HepG2 (cell line): Measurements from ENCODE around the gene ARHGAP5. TPM values are rescaled to one million over a fixed set of nuclear protein-coding genes. Genes with fewer than 3 reads are reported as not detected.

Experiments
- ATAC-seq: fragments of 200-7000 bp; cut with Tn5 transposase; 3 replicates; pipeline ENCODE4 v1.9.1; 2020; ENCODE audit warnings: mild to moderate bottlenecking, moderate library complexity
- BruUV-seq: library from RNA; stranded (reverse); fragments of 400-500 nt; replicated peaks from 2 replicates; lab custom pipeline; 2021; lab: Mats Ljungman, UMichigan
- CTCF ChIA-PET: fragments of 300-600 bp; formaldehyde crosslinking; extraction: SDS; loops from one replicate; lab custom pipeline; 2021; ENCODE audit warnings: low total read pairs, inconsistent platforms, low intra/inter-chr PET ratio; lab: Yijun Ruan, JAX
- POLR2A ChIA-PET: fragments of 350-600 bp; sonication (Branson Sonifier 250); formaldehyde crosslinking; loops from one replicate; lab custom pipeline; 2020; ENCODE audit warnings: antibody characterized with exemption, inconsistent platforms; lab: Yijun Ruan, JAX
- DNase-seq: peaks from one replicate; pipeline ENCODE4 v3.0.0-alpha.2; 2015; ENCODE audit warnings: low spot score
- FAIRE-seq: peaks from 3 replicates; lab custom pipeline; 2011; peaks lifted over from hg19 to GRCh38; lab: Jason Lieb, UNC
- H2AFZ ChIP-seq: one replicate; pipeline ENCODE4 v1.6.1; 2011; ENCODE audit warnings: low read length, inconsistent platforms
- H3K27ac ChIP-seq: fragments of 300-600 bp; 3 replicates; pipeline ENCODE4 v1.8.0; 2011; ENCODE audit warnings: mixed run types, mild to moderate bottlenecking, mixed read lengths, low read length, inconsistent platforms; ENCODE audit not compliant: insufficient read depth; ENCODE audit errors: extremely low read length
- H3K27me3 ChIP-seq, 2 experiments: fragments of 200-600 bp in 1 of 2; 2 replicates in 1 of 2; 3 replicates in 1 of 2; pipeline versions ENCODE4 v1.6.0 to v1.8.0; 2011; ENCODE audit warnings: low read length in 2 of 2, mild to moderate bottlenecking in 2 of 2, moderate library complexity in 2 of 2, inconsistent platforms in 1 of 2; ENCODE audit not compliant: insufficient read depth in 2 of 2, control insufficient read depth in 1 of 2
- H3K36me3 ChIP-seq, 2 experiments: fragments of 200-600 bp in 1 of 2; replicated peaks in 1 of 2; 2 replicates in 1 of 2; 3 replicates in 1 of 2; pipeline versions ENCODE4 v1.5.1 to v1.8.0; 2011; ENCODE audit warnings: low read length in 2 of 2, inconsistent platforms in 1 of 2; ENCODE audit not compliant: insufficient read depth in 2 of 2, control insufficient read depth in 1 of 2
- H3K4me1 ChIP-seq: 2 replicates; pipeline ENCODE4 v1.5.1; 2012; ENCODE audit warnings: low read length, inconsistent platforms; ENCODE audit not compliant: insufficient read depth
- H3K4me2 ChIP-seq: 2 replicates; pipeline ENCODE4 v1.6.0; 2011; ENCODE audit warnings: low read depth, low read length, inconsistent platforms
- H3K4me3 ChIP-seq, 3 experiments: fragments of 200-600 bp in 1 of 3; sonication (generic), shearing (Covaris generic) in 1 of 3; replicated peaks in 1 of 3; 2 replicates each; pipeline ENCODE4 v1.5.1; 2011 to 2016; ENCODE audit warnings: low read length in 3 of 3, inconsistent platforms in 2 of 3, low read depth in 2 of 3, mild to moderate bottlenecking in 2 of 3, control low read depth in 1 of 3, mixed read lengths in 1 of 3; ENCODE audit not compliant: insufficient read depth in 1 of 3
- H3K79me2 ChIP-seq: one replicate; pipeline ENCODE4 v1.6.1; 2011; ENCODE audit warnings: low read length, inconsistent platforms; ENCODE audit not compliant: insufficient read depth
- H3K9ac ChIP-seq: 2 replicates; pipeline ENCODE4 v1.6.0; 2011; ENCODE audit warnings: mild to moderate bottlenecking, low read depth, low read length, inconsistent platforms; ENCODE audit not compliant: insufficient read depth
- H3K9me3 ChIP-seq: 2 replicates; pipeline ENCODE4 v1.5.1; 2012; ENCODE audit warnings: mild to moderate bottlenecking, low read length
- H4K20me1 ChIP-seq: 2 replicates; pipeline ENCODE4 v1.6.0; 2011; ENCODE audit warnings: inconsistent platforms, mild to moderate bottlenecking, low read length, moderate library complexity; ENCODE audit not compliant: insufficient read depth
- ATM ChIP-seq: fragments of 450-650 bp; IDR thresholded peaks from 2 replicates; pipeline ENCODE4 v1.7.1; 2017; ENCODE audit warnings: mild to moderate bottlenecking, borderline replicate concordance
- SMARCE1 ChIP-seq: fragments of 450-650 bp; IDR thresholded peaks from 2 replicates; pipeline ENCODE4 v1.6.1; 2017; ENCODE audit warnings: borderline replicate concordance
- ZC3H4 ChIP-seq: sonication (generic); formaldehyde crosslinking; IDR thresholded peaks from 2 replicates; pipeline ENCODE4 v1.4.0; 2020; ENCODE audit warnings: missing genetic modification reagents, borderline replicate concordance
- ZNF121 ChIP-seq: sonication (generic); formaldehyde crosslinking; IDR thresholded peaks from 2 replicates; pipeline ENCODE4 v1.5.0; 2020; ENCODE audit warnings: mild to moderate bottlenecking, missing genetic modification reagents
- ZNF629 ChIP-seq: sonication (generic); formaldehyde crosslinking; conservative IDR thresholded peaks from 2 replicates; pipeline ENCODE4 v1.5.0; 2020; ENCODE audit warnings: missing genetic modification reagents
- WGBS: methylation state at CpG from one replicate; pipeline ENCODE4 v1.1.6; 2017; ENCODE audit warnings: low lambda C conversion rate; 5-methylcytosine and 5-hydroxymethylcytosine counted together
- in situ Hi-C: cut with HindIII; loops from 2 replicates; pipeline ENCODE4 v1.10.0; 2017; ENCODE audit warnings: low pct_unique_long_range_greater_than_20kb; ENCODE audit not compliant: extremely low pct_ligation_motif_present
- intact Hi-C: fragments of 100-400 bp; cut with micrococcal nuclease; formaldehyde crosslinking; loops from one replicate; pipeline ENCODE4 v1.10.0; 2022; ENCODE audit not compliant: unreplicated experiment
- polyA plus RNA-seq, 8 experiments: library from polyadenylated mRNA; depleted of rRNA in 3 of 8; stranded (reverse) in 7 of 8; unstranded in 1 of 8; fragments of >200 nt; fragmentation: Illumina TruSeq in 4 of 8; extraction: Trizol in 4 of 8; gene quantifications; 2 replicates each; pipeline versions ENCODE4 v1.2.1 to v1.2.3, GENCODE V29; 2011 to 2016; ENCODE audit warnings: low read depth in 4 of 8, missing spikeins in 1 of 8, mixed read lengths in 1 of 8; ENCODE audit not compliant: insufficient read depth in 1 of 8
- total RNA-seq, 5 experiments: library from RNA; depleted of rRNA; stranded (reverse); fragments of >200 nt; fragmentation: Illumina TruSeq; extraction: Trizol; gene quantifications; 2 replicates each; pipeline ENCODE4 v1.2.3, GENCODE V29; 2016; ENCODE audit warnings: low read depth in 1 of 5
- TF ChIP-seq, protein P1 (sequence below): IDR thresholded peaks from 2 replicates; pipeline ENCODE4 v1.6.1; 2016; ENCODE audit warnings: low read depth, borderline replicate concordance

Gene ARHGAP5
- total and polyA plus RNA-seq, 2 of the 13 experiments (the other 11 are each of a cell fraction or from before 2014, with no cell fraction given): 33.7 to 144 TPM

DNA sequence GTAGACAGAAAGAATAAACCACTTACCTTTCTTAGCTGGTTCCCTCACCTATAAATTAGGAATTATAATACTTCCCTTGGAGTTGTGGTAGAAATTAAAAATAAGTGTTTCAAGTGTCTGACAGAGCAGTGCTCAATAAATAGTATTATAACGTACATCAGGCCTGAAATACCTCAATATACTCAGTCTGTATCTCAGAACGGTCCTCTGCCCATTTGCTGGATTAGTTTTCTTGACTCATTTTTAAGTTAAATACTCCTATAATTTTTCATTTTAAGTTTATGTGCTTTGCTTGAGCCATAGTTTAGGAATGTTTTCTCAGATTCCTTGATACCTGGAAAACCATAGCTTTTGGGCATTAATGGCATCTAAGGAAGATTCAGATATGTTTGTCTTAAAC is 22.4 kb downstream of the ARHGAP5 start:
- 97% methylated on average over 2 of the region's 2 CpGs for WGBS
- ATAC-seq (no peak), DNase-seq (no peak)
- no peaks in the 10 kb centered on the region for H3K27me3 ChIP-seq
- no peak overlapping the region for H3K9ac ChIP-seq
- H3K27ac ChIP-seq: no peak overlapping the region
- H3K36me3 ChIP-seq: peaks cover 6 to 13% of the 10 kb centered on the region in 2 experiments; a peak in 4 of 5 replicates
- CTCF ChIA-PET: no interaction called here
- H3K4me2 ChIP-seq: no peak overlapping the region
- H3K79me2 ChIP-seq: peaks cover 52% of the 10 kb centered on the region
- H4K20me1 ChIP-seq: peaks cover 4% of the 10 kb centered on the region; the same call in 1 of the 2 replicates
- no peak overlapping the region for H2AFZ ChIP-seq
- H3K4me3 ChIP-seq: no peak overlapping the region
- no peaks in the 10 kb centered on the region for H3K4me1 ChIP-seq
- no TSS peak for BruUV-seq
- POLR2A ChIA-PET: interaction anchor here (0.5 kb wide), 1 partner anchor 114 kb away, joined by 3 read pairs; no protein-coding TSS in a partner anchor
- no peaks in the 10 kb centered on the region for H3K9me3 ChIP-seq
- 0 out of 2 replicates have a peak, but pooled peaks have one; percentile 18 for TF ChIP-seq SMARCE1
- no peak for TF ChIP-seq ATM
- TF ChIP-seq, protein P1, sequence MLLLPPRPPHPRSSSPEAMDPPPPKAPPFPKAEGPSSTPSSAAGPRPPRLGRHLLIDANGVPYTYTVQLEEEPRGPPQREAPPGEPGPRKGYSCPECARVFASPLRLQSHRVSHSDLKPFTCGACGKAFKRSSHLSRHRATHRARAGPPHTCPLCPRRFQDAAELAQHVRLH: no peak
- peak; percentile 84 for TF ChIP-seq ZNF629 (CRISPR knock-in tag)
- TF ChIP-seq, all 625 proteins: peak for 2
- in situ Hi-C loops: no loop called here
- no peak for FAIRE-seq
- intact Hi-C loops: no loop called here

DNA sequence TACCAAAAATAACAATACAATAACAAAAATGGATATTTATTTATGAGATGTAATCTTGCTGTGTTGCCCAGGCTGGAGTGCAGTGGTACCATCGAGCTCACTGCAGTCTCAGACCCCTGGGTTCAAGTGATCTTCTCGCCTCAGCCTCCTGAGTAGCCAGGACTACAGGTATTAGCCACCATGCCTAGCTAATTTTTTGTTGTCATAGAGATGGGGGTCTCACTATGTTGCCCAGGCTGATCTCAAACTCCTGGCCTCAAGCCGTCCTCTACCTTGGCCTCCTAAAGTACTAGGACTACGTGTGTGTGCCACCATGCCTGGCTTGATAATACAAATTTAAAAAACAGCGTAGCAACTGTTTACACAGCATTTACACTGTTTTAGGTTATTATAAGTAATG is 23.1 kb downstream of the ARHGAP5 start:
- FAIRE-seq (no peak), ATAC-seq (no peak), DNase-seq (no peak)
- peak; percentile 87 for TF ChIP-seq ZNF121 (CRISPR knock-in tag)
- TF ChIP-seq ZC3H4 (CRISPR knock-in tag): no peak
- in situ Hi-C loops (no loop called here), intact Hi-C loops (no loop called here)
- H3K9ac ChIP-seq: no peak overlapping the region
- CTCF ChIA-PET: no interaction called here
- peaks cover 54% of the 10 kb centered on the region for H3K79me2 ChIP-seq
- H3K4me3 ChIP-seq: no peak overlapping the region
- H3K27me3 ChIP-seq: no peaks in the 10 kb centered on the region
- peaks cover 7% of the 10 kb centered on the region; the same call in 1 of the 2 replicates for H4K20me1 ChIP-seq
- WGBS: 94% methylated on average over 5 of the region's 5 CpGs
- peaks cover 8 to 16% of the 10 kb centered on the region in 2 experiments for H3K36me3 ChIP-seq
- no peak overlapping the region for H3K27ac ChIP-seq
- no TSS peak for BruUV-seq
- no peak overlapping the region for H2AFZ ChIP-seq
- no peaks in the 10 kb centered on the region for H3K4me1 ChIP-seq
- H3K4me2 ChIP-seq: no peak overlapping the region
- POLR2A ChIA-PET: interaction anchor here (0.5 kb wide), 1 partner anchor 113 kb away, joined by 3 read pairs; no protein-coding TSS in a partner anchor
- H3K9me3 ChIP-seq: no peaks in the 10 kb centered on the region
